Gastrocnemius medialis (tissue), 4 donors: ENCODE measurements around the gene AIMP1.

Source experiments
- CTCF ChIP-seq, 5 experiments: fragments of 450-650 bp in 3 of 5; fragments of 200-600 bp in 2 of 5; sonication (generic) in 2 of 5; IDR thresholded peaks in 4 of 5; conservative IDR thresholded peaks in 1 of 5; 1 replicate in 4 of 5; 2 replicates in 1 of 5; pipeline ENCODE4 v1.5.1; 2016 to 2019; ENCODE audit warnings: antibody characterized with exemption in 5 of 5, mild to moderate bottlenecking in 3 of 5, moderate library complexity in 3 of 5
- POLR2A ChIP-seq, 2 donors: fragments of 450-650 bp; IDR thresholded peaks; one replicate each; pipeline ENCODE4 v1.6.1; 2017; ENCODE audit warnings: antibody characterized with exemption in 2 of 2, mild to moderate bottlenecking in 2 of 2, moderate library complexity in 2 of 2

GRCh38 chr4:106351016-106351415 is 34.7 kb downstream of the AIMP1 start:
- TF ChIP-seq CTCF (IDR thresholded peaks at IDR 0.05 in 4 of 5, conservative IDR thresholded peaks at IDR 0.05 in 1 of 5) (no peak), POLR2A (IDR thresholded peaks at IDR 0.05) (no peak)
